Ovary (tissue), 9 donors: ENCODE results near the gene TJP2. TPM values are rescaled to one million over a fixed set of nuclear protein-coding genes. Genes with fewer than 3 reads are reported as not detected.

Source experiments
- DNase-seq, 5 donors: peaks; one replicate each; pipeline ENCODE4 v3.0.0-alpha.2; 2019 to 2020
- H3K27ac ChIP-seq, 2 donors: fragments of 200-600 bp; one replicate each; pipeline versions ENCODE4 v1.5.1 to v1.8.0; 2019 to 2022
- H3K27me3 ChIP-seq: fragments of 200-600 bp; one replicate; pipeline ENCODE4 v1.8.0; 2022
- H3K36me3 ChIP-seq: fragments of 200-600 bp; sonication (generic); one replicate; pipeline ENCODE4 v1.5.1; 2019
- H3K4me1 ChIP-seq: one replicate; pipeline ENCODE4 v1.8.1; 2013; ENCODE audit warnings: mild to moderate bottlenecking, moderate library complexity; ENCODE audit not compliant: insufficient read depth
- H3K4me3 ChIP-seq: fragments of 200-600 bp; sonication (generic); one replicate; pipeline ENCODE4 v1.5.1; 2017
- H3K9me3 ChIP-seq, 2 donors: fragments of 200-600 bp in 1 of 2; sonication (generic) in 1 of 2; one replicate each; pipeline versions ENCODE4 v1.5.1 to v1.8.1; 2013 to 2019; ENCODE audit warnings: mild to moderate bottlenecking in 1 of 2, moderate library complexity in 1 of 2
- EP300 ChIP-seq: sonication (generic); formaldehyde crosslinking; IDR thresholded peaks from one replicate; pipeline ENCODE4 v1.6.1; 2017; ENCODE audit warnings: antibody characterized with exemption
- POLR2A ChIP-seq: fragments of 450-650 bp; IDR thresholded peaks from one replicate; pipeline ENCODE4 v1.6.1; 2017; ENCODE audit warnings: antibody characterized with exemption, mild to moderate bottlenecking, moderate library complexity
- WGBS, 3 donors: extraction: QIAGEN DNeasy Blood & Tissue Kit in 1 of 3; methylation state at CpG; one replicate each; pipeline versions ENCODE4 v1.1.5 to v1.1.7; 2013 to 2017; 5-methylcytosine and 5-hydroxymethylcytosine counted together
- intact Hi-C, 4 donors: fragments of 100-400 bp; cut with DNase I; formaldehyde crosslinking; loops; one replicate each; pipeline versions ENCODE4 v1.11.0 to v1.15.1; 2022 to 2023
- polyA plus RNA-seq, 2 donors: library from polyadenylated mRNA; stranded (reverse); fragments of 200-250 nt in 1 of 2; fragments of 350-450 nt in 1 of 2; fragmentation: Illumina TruSeq in 1 of 2; extraction: RNeasy Lipid Tissue Mini Kit (QIAGEN cat#74804) in 1 of 2; gene quantifications; one replicate each; pipeline ENCODE4 v1.2.3, GENCODE V29; 2013 to 2014
- total RNA-seq, 7 donors: library from RNA; depleted of rRNA in 2 of 7; stranded (reverse); fragments of >200 nt in 2 of 7; fragmentation: NEBNext Ultra II Directional in 3 of 7; extraction: Animal tissue kit (Norgen Biotek cat#: 25700) in 3 of 7; gene quantifications; one replicate each; pipeline versions ENCODE4 v1.1.0 to v1.2.4, GENCODE V29; 2016 to 2023
- TF ChIP-seq, protein P1 (sequence below), 3 donors: fragments of 450-650 bp in 2 of 3; fragments of 200-600 bp in 1 of 3; IDR thresholded peaks; one replicate each; pipeline versions ENCODE4 v1.5.1 to v1.8.0; 2016 to 2022; ENCODE audit warnings: antibody characterized with exemption in 3 of 3, mild to moderate bottlenecking in 1 of 3
- donor health status: DM: no; HTN: no; CAD: no; lungs with moderate emphysema.
- donor health status: DM: no; HTN: no; CAD: no.
- donor health status: Bipolar disorder and iron deficiency.
- donor health status: DM: yes; HTN: yes; CAD: no.
- donor health status: DM: no; HTN: no; CAD: no.
- donor health status: DM: yes; HTN: yes; CAD: no.

The TJP2 gene
- total and polyA plus RNA-seq, 9 donors = 40.5 to 143 (median 68.5) TPM

DNA sequence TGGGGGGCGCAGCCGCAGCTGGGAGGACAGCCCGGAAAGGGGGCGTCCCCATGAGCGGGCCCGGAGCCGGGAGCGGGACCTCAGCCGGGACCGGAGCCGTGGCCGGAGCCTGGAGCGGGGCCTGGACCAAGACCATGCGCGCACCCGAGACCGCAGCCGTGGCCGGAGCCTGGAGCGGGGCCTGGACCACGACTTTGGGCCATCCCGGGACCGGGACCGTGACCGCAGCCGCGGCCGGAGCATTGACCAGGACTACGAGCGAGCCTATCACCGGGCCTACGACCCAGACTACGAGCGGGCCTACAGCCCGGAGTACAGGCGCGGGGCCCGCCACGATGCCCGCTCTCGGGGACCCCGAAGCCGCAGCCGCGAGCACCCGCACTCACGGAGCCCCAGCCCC lies 47.0 kb downstream of the TJP2 start:
- DNase-seq = no peak
- H3K36me3 ChIP-seq = no peaks in the 10 kb centered on the region
- no peaks in the 10 kb centered on the region for H3K27me3 ChIP-seq
- WGBS, 3 donors = 96 to 98% (median 98%) methylated on average over 38 to 47 of the region's 47 CpGs
- H3K4me1 ChIP-seq = peaks cover 8% of the 10 kb centered on the region
- H3K9me3 ChIP-seq = no peaks in the 10 kb centered on the region
- no peak overlapping the region for H3K4me3 ChIP-seq
- no peak for TF ChIP-seq POLR2A
- TF ChIP-seq, protein P1, sequence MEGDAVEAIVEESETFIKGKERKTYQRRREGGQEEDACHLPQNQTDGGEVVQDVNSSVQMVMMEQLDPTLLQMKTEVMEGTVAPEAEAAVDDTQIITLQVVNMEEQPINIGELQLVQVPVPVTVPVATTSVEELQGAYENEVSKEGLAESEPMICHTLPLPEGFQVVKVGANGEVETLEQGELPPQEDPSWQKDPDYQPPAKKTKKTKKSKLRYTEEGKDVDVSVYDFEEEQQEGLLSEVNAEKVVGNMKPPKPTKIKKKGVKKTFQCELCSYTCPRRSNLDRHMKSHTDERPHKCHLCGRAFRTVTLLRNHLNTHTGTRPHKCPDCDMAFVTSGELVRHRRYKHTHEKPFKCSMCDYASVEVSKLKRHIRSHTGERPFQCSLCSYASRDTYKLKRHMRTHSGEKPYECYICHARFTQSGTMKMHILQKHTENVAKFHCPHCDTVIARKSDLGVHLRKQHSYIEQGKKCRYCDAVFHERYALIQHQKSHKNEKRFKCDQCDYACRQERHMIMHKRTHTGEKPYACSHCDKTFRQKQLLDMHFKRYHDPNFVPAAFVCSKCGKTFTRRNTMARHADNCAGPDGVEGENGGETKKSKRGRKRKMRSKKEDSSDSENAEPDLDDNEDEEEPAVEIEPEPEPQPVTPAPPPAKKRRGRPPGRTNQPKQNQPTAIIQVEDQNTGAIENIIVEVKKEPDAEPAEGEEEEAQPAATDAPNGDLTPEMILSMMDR (IDR thresholded peaks at IDR 0.05) = no peak
- no peak for TF ChIP-seq EP300
- no peak overlapping the region for H3K27ac ChIP-seq
- intact Hi-C loops = loop anchor here in 1 of 4 donors (10.0 kb wide), 1 partner anchor 174 kb away; no protein-coding TSS in a partner anchor

DNA sequence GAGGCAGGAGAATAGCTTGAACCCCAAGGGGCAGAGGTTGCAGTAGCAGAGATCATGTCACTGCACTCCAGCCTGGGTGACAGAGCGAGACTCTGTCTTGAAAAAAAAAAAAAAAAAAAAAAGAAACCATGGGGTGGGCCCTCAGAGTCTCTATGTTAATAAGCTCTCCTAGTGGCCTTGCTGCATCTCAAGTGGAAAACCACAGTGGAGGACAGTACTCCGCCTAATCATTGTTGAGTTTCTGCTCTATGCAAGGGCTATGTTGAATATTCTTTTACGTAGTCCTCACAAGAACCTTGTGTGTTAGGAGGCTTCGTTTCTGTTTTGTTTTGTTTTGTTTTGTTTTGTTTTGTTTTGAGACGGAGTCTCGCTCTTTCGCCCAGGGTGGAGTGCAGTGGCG lies 48.9 kb downstream of the TJP2 start:
- H3K36me3 ChIP-seq = no peaks in the 10 kb centered on the region
- intact Hi-C loops = loop anchor here in 1 of 4 donors (10.0 kb wide), 1 partner anchor 172 kb away; no protein-coding TSS in a partner anchor
- peaks cover 5% of the 10 kb centered on the region for H3K4me1 ChIP-seq
- 71 to 91% (median 75%) methylated on average over 8 of the region's 8 CpGs for WGBS, 3 donors
- no peak overlapping the region for H3K27ac ChIP-seq
- TF ChIP-seq POLR2A = no peak
- TF ChIP-seq, protein P1 (IDR thresholded peaks at IDR 0.05) = no peak
- no peak for TF ChIP-seq EP300
- DNase-seq = no peak
- H3K4me3 ChIP-seq = no peak overlapping the region
- H3K9me3 ChIP-seq = no peaks in the 10 kb centered on the region
- no peaks in the 10 kb centered on the region for H3K27me3 ChIP-seq

DNA sequence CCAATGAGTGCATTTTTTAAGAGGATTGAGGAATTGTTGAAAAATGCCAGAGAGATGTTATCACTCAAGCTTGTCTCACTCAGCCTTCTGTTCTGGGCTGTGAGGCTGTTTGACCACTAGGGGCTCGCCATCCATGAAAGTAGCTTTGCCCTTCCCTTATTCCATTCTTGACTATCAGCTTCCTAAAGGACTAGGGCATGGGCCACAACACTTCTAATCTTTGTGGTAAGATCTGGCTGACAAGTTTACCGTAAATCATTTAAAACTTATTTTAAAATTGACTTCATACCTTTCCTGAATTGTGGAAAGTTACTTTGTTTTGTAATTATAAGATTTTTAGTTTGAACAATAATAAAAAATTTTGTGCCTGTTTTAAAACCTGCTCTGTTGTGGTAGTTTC lies 49.5 kb downstream of the TJP2 start:
- TF ChIP-seq POLR2A (no peak), EP300 (no peak)
- TF ChIP-seq, protein P1 (IDR thresholded peaks at IDR 0.05) = peak; percentile 24 to 53 (median 32)
- 57 to 76% (median 64%) methylated on average over 2 of the region's 2 CpGs for WGBS, 3 donors

DNA sequence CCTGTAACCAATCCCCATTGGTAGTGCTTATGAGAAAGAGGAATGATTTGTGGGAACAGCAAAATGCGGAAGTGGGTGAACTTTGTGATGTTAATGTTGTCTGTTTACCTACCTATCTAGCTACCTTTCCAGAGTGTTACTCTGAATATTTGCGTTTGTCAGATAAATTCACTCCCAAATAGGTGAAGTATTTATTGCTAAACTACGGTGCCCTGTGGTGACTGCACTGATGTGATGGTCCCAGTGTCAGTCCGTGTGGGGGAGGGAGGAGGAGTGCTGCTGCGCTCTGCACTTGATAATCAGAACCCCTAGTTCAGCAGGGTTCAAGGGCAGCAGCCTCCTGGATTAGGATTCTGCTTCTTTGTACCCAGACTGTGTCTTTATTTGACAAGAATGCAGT lies 55.3 kb downstream of the TJP2 start:
- Histone ChIP-seq H3K27me3 (no peaks in the 10 kb centered on the region), H3K36me3 (no peaks in the 10 kb centered on the region), H3K9me3 (no peaks in the 10 kb centered on the region), H3K4me1 (no peaks in the 10 kb centered on the region), H3K4me3 (no peak overlapping the region), H3K27ac (no peak overlapping the region)
- intact Hi-C loops = loop anchor here in 1 of 4 donors (10.0 kb wide), 1 partner anchor 165 kb away; no protein-coding TSS in a partner anchor
- DNase-seq = no peak
- TF ChIP-seq, protein P1 (IDR thresholded peaks at IDR 0.05) = no peak
- TF ChIP-seq POLR2A (no peak), EP300 (no peak)
- 65 to 77% (median 73%) methylated on average over 5 of the region's 5 CpGs for WGBS, 3 donors

More for the DNA sequence above, 49.5 kb downstream of the TJP2 start:
- peak in 1 of 5 donors; percentile 51 for DNase-seq
- peaks cover 5% of the 10 kb centered on the region for H3K4me1 ChIP-seq
- H3K9me3 ChIP-seq = no peaks in the 10 kb centered on the region
- no peak overlapping the region for H3K4me3 ChIP-seq
- H3K27ac ChIP-seq = no peak overlapping the region
- no peaks in the 10 kb centered on the region for H3K36me3 ChIP-seq
- intact Hi-C loops = loop anchor here in 1 of 4 donors (10.0 kb wide), 1 partner anchor 171 kb away; no protein-coding TSS in a partner anchor
- H3K27me3 ChIP-seq = no peaks in the 10 kb centered on the region
